GM18508 (cell line): ENCODE results near the gene FIGNL1.
"Not testable (repeated sequence)": the region's sequence is repeated elsewhere in the genome, so short reads cannot be mapped to it uniquely, and the experiment has no call there.

Source experiments
- ATAC-seq: cut with Tn5 transposase; IDR thresholded peaks from one replicate; pipeline ENCODE4 v1.9.1; 2021; ENCODE audit warnings: moderate number of reproducible peaks; ENCODE audit not compliant: insufficient read depth, unreplicated experiment

The FIGNL1 gene

DNA sequence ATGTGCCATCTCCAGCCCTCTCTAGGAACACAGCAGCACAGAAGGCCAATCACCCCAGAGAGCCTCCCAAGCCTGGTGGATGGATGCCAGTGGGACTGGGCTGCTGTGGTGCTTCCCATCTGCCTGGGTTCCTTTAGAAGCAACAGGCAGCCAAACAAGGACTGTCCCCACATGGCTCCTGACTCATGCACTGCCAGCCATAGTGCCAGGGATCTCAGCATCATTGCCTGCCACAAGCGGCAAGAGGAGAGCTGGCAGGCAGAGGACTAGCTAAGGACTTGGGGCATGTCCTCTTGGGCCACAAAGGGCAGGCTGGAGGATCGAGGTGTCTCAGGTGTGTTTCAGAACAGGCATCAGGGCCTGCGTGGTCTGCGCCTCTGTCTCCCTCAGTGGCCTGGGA, 23.4 kb upstream of the FIGNL1 start:
- no peak for ATAC-seq

DNA sequence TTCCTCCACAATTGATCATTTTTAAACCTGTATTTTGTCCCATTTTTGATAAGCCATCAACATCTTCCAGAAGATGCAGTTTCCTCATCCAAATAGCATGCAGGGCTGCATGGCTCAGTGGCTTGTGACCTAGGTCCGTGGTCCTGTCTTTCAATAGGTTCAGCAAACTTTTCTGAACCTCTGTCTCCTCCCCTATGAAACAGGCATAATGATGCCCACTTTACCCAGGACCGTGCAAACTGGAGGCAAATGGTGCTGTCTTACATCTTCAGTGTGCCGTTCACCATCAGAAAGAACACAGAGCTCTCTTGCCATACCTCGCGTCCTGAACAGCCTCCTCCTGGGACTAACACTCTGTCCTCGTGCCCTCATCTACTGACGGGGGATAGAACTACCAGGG, 22.3 kb upstream of the FIGNL1 start:
- ATAC-seq, result no peak

DNA sequence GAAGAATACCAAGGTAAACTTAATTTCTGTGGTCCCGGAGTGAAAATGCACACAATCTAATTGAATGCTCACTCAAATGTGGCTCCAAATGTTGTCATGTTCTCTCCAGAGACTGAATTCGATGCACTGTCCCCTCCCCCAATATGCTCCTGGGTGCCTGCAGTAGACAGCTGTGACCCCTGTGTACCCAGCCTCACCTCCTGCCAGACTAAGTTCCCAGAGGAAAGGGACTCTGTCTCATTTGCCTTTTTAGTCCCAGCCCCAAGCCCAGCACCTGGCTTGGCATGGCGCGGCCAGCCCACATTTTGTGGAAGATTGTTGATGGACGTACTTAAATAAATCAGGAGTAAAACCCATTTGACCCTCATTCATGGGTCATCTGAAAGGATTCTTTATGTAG, 21.8 kb upstream of the FIGNL1 start:
- ATAC-seq, result no peak

DNA sequence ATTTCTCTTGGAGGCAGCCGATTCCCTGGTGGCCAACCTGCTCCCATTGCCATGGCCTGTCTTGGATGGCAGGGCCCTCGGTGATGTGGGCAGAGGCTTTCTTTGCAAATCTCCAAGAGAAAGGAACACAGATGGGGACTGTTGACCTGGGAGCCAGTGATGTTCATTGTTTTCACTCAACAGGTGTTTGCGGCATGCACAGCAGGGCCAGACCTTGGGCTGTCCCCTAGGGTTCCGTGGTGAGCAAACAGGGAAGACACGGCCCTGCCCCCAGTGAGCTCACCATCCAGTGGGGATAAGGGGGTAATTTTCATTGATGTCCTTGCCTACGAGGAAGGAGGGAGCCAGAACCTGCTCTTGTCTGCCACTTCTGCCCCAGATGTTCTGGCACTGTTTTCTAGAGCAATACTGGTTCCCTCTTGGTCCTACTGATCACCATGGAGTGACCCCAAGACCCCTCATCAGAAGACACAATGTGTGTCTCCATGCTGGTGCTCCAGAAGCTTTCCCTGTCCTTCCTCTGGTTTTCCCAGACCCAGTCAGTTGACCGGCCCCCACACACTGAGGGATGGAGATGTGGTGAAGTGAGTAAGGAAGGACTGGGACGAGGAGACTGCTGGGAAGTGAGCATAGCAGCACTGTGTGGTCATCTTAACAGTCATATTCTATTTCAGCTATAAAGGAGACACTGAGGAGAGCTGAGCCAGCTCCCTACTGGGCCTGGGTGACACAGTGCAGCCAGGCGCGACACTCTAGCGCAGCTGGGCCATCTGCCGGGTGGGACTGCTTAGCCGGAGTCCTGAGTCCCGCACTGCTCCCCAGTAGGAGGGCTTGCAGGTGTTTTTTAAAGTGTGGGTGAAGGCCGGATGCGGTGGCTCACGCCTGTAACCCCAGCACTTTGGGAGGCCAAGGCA, 20.4 kb upstream of the FIGNL1 start:
- no peak for ATAC-seq

DNA sequence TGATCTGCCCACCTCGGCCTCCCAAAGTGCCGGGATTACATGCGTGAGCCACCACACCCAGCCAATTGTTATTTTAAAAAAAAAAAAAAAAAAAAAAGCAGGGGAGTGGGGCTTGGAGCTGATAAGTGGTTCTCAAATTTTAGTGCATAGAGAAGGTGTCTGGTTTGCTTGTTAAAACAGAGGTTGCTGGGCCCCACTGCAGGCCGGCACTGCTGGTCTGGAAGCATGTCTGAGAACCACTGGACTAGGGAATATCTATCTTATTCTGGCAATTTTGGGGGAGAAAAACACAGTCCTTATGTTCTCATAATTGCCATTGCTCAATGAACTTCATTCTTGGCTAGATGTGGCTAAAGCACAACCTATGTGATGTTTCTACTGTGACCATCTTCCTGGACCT, 19.0 kb upstream of the FIGNL1 start:
- no peak for ATAC-seq

DNA sequence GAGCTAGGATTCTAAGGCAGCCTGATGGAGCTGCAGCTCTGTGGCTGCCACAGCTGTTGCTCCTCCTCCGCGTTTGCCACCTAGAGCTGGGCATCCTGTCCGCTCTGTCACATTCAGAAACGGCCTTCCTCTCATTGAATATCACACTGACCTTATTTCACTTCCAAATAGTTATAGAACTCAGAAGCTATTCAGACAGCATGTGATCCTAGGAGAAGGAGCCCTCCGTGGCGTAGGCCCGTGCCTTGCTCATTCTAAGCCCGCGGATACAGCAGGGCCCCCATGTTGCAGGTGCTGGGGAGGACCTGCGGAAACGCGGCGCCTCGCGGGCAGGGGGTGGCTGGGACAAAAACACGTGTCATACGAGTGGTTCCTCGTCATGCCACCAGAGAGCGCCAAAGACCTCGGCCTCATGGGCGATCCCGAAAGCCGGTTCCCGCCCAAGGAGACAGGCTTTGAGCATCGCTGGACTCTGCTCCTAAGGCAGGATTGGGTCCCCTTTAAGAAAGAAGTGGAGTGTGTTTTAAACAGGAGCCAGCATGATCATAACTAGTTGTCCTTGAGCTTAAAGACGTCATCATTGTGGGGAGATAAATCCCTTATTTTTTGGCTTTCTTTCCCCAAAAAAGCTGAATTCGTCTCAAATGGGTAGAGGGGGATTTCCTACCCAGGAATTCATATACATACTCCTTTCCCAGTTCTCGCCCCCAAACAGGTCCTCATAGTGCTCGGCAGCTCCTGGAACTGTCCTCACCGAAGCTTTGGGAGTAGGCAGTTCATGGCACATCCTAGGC, 17.9 kb upstream of the FIGNL1 start:
- peak; percentile 64 for ATAC-seq

DNA sequence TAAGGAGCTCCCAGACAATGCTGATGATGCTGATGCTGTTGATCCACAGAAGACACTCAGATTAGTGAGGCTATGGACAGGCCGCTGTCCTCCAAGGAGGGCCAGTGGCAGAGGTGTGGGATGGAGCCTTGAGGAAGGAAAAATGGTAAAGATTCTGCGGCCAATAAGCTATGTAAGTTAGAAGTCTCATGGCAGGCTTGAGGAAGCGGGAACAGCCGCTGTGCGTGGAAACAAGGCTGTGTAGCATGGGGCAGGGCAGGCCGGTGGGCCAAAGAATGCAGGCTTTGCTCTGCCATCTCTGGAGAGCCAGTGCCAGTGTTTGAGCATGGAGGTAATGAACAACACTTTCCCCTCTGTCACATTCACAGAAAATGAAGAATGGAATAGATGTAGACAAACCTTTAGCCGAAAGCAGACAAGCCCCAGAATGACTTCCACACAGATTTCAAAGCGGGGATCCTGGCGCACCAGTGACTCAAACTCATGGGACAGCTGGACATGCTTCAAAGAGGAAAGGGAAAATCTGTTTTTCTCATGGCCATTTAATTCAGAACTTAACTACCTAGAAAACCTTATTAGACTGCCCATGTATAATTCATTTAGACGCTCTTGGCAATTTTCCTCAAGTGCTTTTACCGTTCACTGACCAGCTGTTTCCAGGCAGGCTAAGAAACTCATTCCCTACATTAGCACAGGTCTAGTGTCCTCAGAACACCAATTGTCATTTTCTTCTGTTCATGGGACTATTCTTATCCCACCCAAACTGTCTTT, 16.9 kb upstream of the FIGNL1 start:
- ATAC-seq, result no peak

DNA sequence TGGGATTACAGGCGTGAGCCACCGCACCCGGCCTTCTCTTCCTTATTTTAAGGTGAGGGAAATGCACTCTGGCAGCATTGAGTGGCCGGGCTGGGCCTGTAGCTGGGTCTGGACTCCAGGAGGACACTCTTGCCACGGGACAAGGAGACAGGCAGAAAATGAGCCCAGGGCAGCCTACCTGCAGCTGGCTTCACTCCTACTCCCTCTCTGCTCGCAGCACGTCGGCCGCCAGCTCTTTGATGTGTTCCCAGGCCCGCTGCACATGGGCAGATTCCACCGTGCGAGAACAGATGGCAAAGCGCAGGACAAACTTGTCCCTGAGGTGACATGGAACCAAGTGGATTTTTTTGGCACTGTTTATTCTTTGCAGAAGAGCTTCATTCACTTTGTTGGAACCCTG, 12.9 kb upstream of the FIGNL1 start:
- no peak for ATAC-seq

DNA sequence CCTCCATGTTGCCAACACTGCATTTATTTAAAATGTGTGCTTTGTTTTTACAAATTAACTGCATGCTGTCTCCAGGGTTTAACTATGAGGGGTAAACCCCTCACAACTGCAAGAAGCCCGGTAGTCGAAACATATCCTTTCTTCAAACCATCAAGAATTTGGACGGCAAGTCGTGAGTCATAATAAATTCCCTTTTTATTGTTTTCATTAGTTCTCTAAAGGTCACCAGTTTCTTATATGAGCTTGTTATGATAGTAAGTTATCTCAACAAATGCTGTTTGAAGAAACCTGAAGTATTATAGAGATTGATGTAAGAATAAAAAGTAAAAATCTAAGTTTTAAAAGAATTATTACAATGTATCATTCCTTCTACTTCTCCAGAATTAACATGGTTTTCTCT, 12.2 kb upstream of the FIGNL1 start:
- no peak for ATAC-seq

DNA sequence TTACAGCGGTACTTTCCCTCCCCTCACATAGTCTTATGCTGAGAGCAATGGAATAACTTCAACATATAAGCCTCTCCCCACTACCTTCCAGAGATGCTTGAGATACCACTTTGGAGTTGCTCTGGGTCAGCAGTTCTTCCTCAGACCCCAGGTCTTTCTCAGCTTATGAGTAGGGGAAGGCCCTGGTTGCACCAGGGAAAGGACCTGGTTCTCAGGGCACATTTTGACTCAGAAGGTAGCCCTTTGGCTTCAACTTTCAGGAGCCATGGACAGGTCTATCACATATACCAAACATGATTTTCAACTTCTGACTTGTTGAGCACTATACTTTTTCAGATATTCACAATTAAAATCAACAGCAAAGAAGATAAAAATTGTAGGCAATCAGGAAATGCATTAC, 11.5 kb upstream of the FIGNL1 start:
- no peak for ATAC-seq

DNA sequence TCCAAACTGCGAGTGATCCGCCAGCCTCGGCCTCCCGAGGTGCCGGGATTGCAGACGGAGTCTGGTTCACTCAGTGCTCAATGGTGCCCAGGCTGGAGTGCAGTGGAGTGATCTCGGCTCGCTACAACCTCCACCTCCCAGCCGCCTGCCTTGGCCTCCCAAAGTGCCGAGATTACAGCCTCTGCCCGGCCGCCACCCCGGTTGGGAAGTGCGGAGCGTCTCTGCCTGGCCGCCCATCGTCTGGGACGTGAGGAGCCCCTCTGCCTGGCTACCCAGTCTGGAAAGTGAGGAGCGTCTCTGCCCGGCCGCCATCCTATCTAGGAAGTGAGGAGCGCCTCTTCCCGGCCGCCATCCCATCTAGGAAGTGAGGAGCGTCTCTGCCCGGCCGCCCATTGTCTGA, 9.0 kb upstream of the FIGNL1 start:
- not testable (repeated sequence) for ATAC-seq

DNA sequence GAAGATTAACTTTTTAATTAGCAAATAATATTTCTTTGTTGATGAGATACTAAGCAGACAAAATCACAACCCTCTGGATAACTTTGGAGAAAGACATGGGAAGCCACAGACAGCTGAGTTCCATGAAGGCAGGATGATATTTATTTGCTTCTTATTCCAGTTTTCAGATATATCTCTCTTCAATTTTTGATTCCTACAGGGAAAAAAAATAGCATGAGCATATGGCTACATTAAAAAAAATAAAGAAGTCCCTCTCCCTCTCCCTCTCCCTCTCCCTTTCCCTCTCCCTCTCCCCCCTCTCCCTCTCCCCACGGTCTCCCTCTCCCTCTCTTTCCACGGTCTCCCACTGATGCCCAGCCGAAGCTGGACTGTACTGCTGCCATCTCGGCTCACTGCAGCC, 8.5 kb upstream of the FIGNL1 start:
- ATAC-seq, result not testable (repeated sequence)

DNA sequence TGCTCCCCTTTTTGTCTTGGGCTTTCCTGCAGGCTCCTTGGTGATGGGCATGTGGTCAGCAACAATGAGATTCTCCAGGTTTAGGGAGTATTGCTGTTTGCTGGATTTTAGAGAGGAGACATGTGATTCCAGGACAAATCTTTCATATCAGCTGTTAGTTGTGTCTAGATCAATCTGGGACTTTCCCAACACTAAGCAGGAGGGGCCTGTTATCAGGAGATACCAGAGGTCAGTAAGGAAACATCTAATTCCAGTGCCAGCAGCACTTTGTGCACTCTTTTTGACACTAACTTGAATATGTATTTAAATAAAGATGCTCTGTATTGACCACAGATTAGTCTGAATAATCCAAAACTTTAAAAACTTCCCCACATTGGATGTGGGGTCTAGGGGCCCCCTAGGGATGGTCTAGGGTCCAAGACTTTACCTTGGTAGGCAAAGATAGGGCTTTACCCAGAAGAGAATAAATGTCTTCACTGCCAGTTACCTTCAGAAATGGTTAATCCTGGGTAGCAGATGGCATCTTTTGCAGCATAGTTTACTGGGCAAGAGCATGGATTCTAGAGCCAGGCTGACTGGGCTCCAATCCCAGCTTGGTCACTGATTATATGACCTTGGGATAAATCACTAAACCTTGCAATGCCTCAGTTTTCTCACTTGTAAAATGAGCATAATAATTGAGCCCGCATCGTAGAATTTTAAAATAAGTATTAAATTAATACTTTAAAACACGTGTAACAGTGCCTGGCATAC, 6.4 kb upstream of the FIGNL1 start:
- no peak for ATAC-seq

DNA sequence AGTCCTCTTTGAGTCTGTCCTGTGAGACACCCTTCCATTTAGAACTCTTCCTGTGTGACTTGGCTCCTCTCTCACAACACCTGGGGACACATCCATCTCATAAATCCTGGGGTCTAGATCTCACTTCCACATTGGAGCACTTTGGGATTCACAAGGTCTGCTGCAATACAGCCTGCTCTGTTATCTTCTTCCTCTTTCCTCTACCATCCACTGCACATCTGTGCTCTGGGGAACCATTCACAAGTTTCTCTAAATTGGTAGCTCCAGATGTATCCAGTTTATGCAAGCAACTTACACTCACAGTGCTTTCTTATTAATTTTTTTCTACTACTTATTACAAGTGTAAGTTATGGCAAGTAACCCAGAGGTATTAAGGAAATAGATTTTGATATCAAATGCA, 5.5 kb upstream of the FIGNL1 start:
- no peak for ATAC-seq

DNA sequence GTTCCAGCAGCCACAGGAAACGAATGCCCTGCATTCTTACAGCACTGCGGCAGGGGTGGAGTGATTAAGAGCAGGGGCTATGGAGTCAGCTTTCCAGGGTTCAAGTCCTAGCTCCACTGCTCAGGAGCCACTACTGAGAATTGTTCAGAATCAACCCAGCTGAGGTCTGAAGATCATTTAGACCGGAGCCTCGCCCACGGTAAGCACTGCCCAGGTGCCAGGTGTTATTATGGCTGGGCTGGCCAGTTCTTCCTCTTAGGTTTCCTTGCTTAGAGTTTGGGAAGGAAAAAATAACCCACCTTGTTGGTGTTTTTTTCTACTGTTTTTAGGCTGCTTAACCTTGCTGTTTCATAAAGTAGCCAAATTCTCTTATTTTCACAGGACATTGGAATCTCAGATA, 4.8 kb upstream of the FIGNL1 start:
- ATAC-seq, result no peak

DNA sequence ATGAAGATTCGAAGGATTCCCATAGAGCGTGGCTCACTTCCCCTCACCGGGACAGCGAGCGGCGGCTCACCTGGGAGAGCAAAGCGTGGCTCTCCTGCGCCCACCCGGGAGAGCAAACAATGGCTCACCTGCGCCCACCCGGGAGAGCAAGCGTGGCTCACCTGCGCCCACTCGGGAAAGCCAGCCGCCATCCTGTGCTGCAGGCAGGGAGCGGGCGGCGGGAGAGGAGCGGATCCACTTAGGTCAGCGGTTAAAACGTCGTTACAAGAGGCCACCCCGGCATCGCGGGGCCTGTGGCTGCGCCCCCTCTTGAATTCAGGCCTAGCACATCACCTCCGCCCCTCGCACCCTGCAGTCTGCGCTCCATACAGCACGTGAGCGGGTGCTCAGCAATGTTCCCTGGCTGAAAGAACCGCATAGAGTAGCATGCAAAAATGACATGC, 461 bp upstream of the FIGNL1 start:
- peak; percentile 3 for ATAC-seq

DNA sequence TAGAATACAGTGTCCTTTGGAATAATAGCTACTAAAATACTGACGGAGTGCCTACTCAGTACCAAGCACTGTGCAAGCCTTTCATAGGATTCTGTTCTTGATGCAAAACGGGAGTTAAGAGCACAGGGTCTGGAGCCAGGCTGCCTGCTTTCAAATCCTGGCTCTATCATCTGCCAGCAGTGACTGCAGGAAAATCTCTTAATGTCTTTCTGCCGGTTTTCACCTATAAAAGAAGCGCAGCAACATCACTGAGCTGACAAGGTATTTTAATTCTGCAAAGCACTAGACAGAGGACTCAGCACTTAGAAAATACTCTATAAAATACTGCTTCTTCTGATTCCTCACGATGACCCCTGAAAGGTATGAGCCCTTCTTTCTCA, 659 bp downstream of the FIGNL1 start:
- ATAC-seq, result no peak

DNA sequence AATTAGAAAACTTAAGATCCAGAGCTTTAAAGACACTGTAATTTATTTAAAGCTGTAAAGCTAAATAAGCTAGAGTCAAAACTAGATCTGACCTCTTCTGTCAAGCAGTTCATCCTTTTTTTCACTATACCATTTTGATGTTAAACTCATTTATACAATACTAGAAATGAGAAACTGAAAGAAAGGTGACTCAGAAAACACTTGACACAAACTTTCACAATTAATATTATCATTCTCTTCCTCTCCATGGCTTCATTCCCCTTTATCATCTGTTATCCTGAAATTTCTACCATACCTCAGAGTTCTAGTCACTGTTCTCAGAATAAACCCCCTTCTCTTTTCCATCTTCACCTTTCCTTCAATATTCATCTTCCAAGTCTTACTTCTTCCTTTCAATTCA, 1.3 kb downstream of the FIGNL1 start:
- ATAC-seq, result peak; percentile 46

DNA sequence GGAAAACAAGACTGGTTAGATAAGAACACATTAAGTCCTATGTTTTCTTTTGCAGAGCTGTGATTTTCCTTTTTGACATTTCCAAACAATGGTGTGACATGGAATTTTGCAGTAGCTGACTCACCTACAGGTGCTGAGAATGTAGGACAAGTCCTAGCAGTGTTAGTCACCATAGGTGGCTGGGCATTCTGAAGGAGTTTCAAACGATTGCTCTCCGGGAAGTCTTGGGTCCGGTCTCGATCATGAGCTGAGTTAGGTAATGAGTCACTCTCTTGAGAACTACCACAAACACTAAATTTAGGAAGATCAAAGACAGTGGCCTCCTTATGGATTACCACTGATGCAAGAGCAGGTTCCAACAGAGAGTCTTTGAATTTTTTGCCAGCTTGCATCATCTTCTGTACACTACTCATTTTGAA, 3.6 kb downstream of the FIGNL1 start:
- peak; percentile 47 for ATAC-seq
